ENCODE results near the gene FAF2. TPM values are rescaled to one million over a fixed set of nuclear protein-coding genes. Genes with fewer than 3 reads are reported as not detected.

FAF2 gene
- total RNA-seq, 1 experiment from 2014 or later = 44.4 TPM

- Mint-ChIP-seq H3K4me1 (peaks cover 62 to 67% of the 10 kb centered on the region in 2 experiments), H3K27me3 (ENCODE audit: low read depth) (peaks cover 3% of the 10 kb centered on the region; the same call in 1 of the 2 replicates), H3K36me3 (ENCODE audit: insufficient read depth in 1 of 3, low read depth in 3 of 3) (peaks cover 13 to 28% (median 27%) of the 10 kb centered on the region in 3 experiments), H3K9me3 (no peaks in the 10 kb centered on the region), H3K27ac (peak overlapping the region; percentile 97 to 100 (median 99); a peak in 6 of 7 replicates), H3K4me3 (peak overlapping the region; percentile 92 to 99)
- Histone ChIP-seq H2BK12ac (ENCODE audit: insufficient read length, low read depth, low read length) (no peak overlapping the region), H3K79me1 (ENCODE audit: insufficient read depth, low read depth, low read length, poor library complexity, severe bottlenecking) (no peaks in the 10 kb centered on the region), H3K9ac (ENCODE audit: extremely low read depth, insufficient read length, low read length) (peak overlapping the region; percentile 62), H3K18ac (ENCODE audit: insufficient read length, low read depth, low read length) (peak overlapping the region; percentile 88), H3K27me3 (ENCODE audit: insufficient read depth, low read length) (no peaks in the 10 kb centered on the region), H3K23ac (ENCODE audit: insufficient read length, low read depth, low read length) (no peak overlapping the region), H3K23me2 (ENCODE audit: insufficient read length, low read depth, low read length, poor library complexity, severe bottlenecking) (peaks cover 20% of the 10 kb centered on the region), H3K14ac (ENCODE audit: insufficient read depth, low read length) (peak overlapping the region; percentile 86; the same call in 1 of the 2 replicates), H4K20me1 (ENCODE audit: control insufficient read depth, insufficient read depth, insufficient read length) (peaks cover 4% of the 10 kb centered on the region), H2BK15ac (ENCODE audit: low read depth, low read length) (no peak overlapping the region), H2AK5ac (ENCODE audit: insufficient read length, low read length) (no peak overlapping the region), H3K27ac (ENCODE audit: insufficient read length, low read depth, low read length) (peak overlapping the region; percentile 85), H2BK5ac (ENCODE audit: insufficient read length, low read length) (no peak overlapping the region), H4K5ac (ENCODE audit: insufficient read length, low read depth, low read length) (no peak overlapping the region), H3K56ac (ENCODE audit: insufficient read length, low read depth, low read length) (no peak overlapping the region), H3K4me2 (ENCODE audit: insufficient read depth, insufficient read length, low read length) (peak overlapping the region; percentile 44), H3K4me1 (ENCODE audit: insufficient read depth, low read length) (peaks cover 13% of the 10 kb centered on the region; the same call in 1 of the 2 replicates), H2BK20ac (ENCODE audit: low read depth, low read length, poor library complexity, severe bottlenecking) (no peak overlapping the region), H2AFZ (ENCODE audit: low read length) (no peak overlapping the region), H3K9me3 (ENCODE audit: control insufficient read depth, low read depth, low read length) (no peaks in the 10 kb centered on the region), H3T11ph (ENCODE audit: low read length) (no peak overlapping the region), H4K8ac (replicated peaks; ENCODE audit: insufficient read length, low read depth, low read length) (no peak overlapping the region), H4K91ac (ENCODE audit: insufficient read length, low read depth, low read length) (no peak overlapping the region), H3K79me2 (ENCODE audit: insufficient read depth, low read length) (peaks cover 29% of the 10 kb centered on the region), H3K4ac (ENCODE audit: low read depth, low read length) (no peak overlapping the region; the same call in 1 of the 2 replicates), H2BK120ac (ENCODE audit: low read depth, low read length, poor library complexity, severe bottlenecking) (peak overlapping the region; percentile 50)
- WGBS (ENCODE audit: extremely low coverage, insufficient read length, low lambda C conversion rate) = no CpG with 5 or more reads among the region's 13 CpGs
- DNase-seq = no peak
- TF ChIP-seq CTCF (conservative IDR thresholded peaks at IDR 0.05) = peak; percentile 47; the same call in 2 of the 3 replicates
These were observed 90.2 kb downstream of the FAF2 start for GRCh38 chr5:176538230-176538988.

Measured in H9 (cell line).